GM23248 (cell line): Measurements from ENCODE around the gene GDI1.

Experiments
- EZH2 ChIP-seq: fragments of 200-600 bp; sonication (generic); IDR thresholded peaks from 2 replicates; pipeline ENCODE4 v1.6.1; 2018; ENCODE audit warnings: antibody characterized with exemption, mild to moderate bottlenecking; ENCODE audit not compliant: insufficient read depth, poor library complexity, severe bottlenecking
- EZH2phosphoT487 ChIP-seq: fragments of 200-600 bp; sonication (generic); IDR thresholded peaks from 2 replicates; pipeline ENCODE4 v1.6.1; 2018; ENCODE audit warnings: antibody characterized with exemption, moderate library complexity, mild to moderate bottlenecking, low read depth; ENCODE audit not compliant: insufficient read depth

- TF ChIP-seq EZH2 (no peak), EZH2phosphoT487 (no peak)
Measured at GRCh38 chrX:154396973-154397887, 39.7 kb upstream of the GDI1 start.
